HCT116 (cell line): ENCODE results near the gene KLHL24.

ENCODE experiments used
- CTCF ChIP-seq, 3 experiments: fragments of 200-600 bp in 1 of 3; sonication (generic) in 1 of 3; IDR thresholded peaks in 2 of 3; conservative IDR thresholded peaks in 1 of 3; 2 replicates each; pipeline ENCODE4 v1.5.1; 2012 to 2017; ENCODE audit warnings: low read depth in 2 of 3, low read length in 2 of 3, antibody characterized with exemption in 1 of 3, borderline replicate concordance in 1 of 3, control low read depth in 1 of 3, mild to moderate bottlenecking in 1 of 3, mixed read lengths in 1 of 3, mixed run types in 1 of 3, moderate library complexity in 1 of 3; ENCODE audit not compliant: insufficient read depth in 1 of 3
- EZH2phosphoT487 ChIP-seq: fragments of 200-600 bp; IDR thresholded peaks from 2 replicates; pipeline ENCODE4 v1.6.1; 2018; ENCODE audit warnings: antibody characterized with exemption, borderline replicate concordance

- TF ChIP-seq CTCF (IDR thresholded peaks at IDR 0.05 in 2 of 3, conservative IDR thresholded peaks at IDR 0.05 in 1 of 3; ENCODE audit: borderline replicate concordance in 1 of 3, insufficient read depth in 1 of 3, low read depth in 2 of 3, low read length in 2 of 3) (no peak), EZH2phosphoT487 (no peak)
These were observed 52.3 kb downstream of the KLHL24 start for GRCh38 chr3:183687705-183688104.
